ENCODE measurements around the gene TMEM108. TPM values are rescaled to one million over a fixed set of nuclear protein-coding genes. Genes with fewer than 3 reads are reported as not detected.

TMEM108 gene
- total RNA-seq, 1 experiment from 2014 or later: not detected

DNA sequence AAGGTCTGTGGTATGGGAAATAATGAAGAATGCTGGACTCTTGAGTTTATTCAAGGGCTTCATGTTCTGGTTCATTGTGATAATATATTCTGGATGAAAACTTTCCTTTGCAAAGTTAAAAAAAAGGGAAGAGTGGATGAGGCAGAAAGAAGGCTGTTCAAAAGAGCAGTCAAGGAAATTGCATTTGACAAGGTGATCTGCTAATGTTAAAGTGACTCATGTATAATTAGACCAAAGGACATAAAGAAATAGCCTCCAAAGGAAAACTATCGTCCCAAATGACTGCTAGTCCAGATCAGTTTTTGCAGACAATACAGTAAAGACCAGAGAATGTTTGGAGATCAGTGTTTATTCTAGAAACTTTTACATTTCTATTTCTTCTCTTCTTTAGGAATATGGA, 9.8 kb downstream of the TMEM108 start:
- intact Hi-C loops (cut with micrococcal nuclease): no loop called here
- no peaks in the 10 kb centered on the region for H4K20me1 ChIP-seq (ENCODE audit: insufficient read depth)
- ChIA-PET POLR2A (no interaction called here), CTCF (no interaction called here), RAD21 (ENCODE audit: low non-redundant PET in 1 of 2, low total read pairs in 2 of 2, uncharacterized antibody in 2 of 2, unreplicated experiment in 2 of 2) (no interaction called here)
- ATAC-seq (no peak), DNase-seq (ENCODE audit: low read depth, low spot score) (no peak)
- BruUV-seq (replicated peaks): no TSS peak
- no peak for TF ChIP-seq SP1 (IDR thresholded peaks at IDR 0.05; ENCODE audit: low read depth)
- no peak for TF ChIP-seq POLR2A (IDR thresholded peaks at IDR 0.05; ENCODE audit: borderline replicate concordance, extremely low read depth, insufficient read depth, insufficient read length)
- TF ChIP-seq, protein P1, sequence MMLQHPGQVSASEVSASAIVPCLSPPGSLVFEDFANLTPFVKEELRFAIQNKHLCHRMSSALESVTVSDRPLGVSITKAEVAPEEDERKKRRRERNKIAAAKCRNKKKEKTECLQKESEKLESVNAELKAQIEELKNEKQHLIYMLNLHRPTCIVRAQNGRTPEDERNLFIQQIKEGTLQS (IDR thresholded peaks at IDR 0.05): no peak
- TF ChIP-seq EZH2 (IDR thresholded peaks at IDR 0.05): no peak
- TF ChIP-seq, protein P2, sequence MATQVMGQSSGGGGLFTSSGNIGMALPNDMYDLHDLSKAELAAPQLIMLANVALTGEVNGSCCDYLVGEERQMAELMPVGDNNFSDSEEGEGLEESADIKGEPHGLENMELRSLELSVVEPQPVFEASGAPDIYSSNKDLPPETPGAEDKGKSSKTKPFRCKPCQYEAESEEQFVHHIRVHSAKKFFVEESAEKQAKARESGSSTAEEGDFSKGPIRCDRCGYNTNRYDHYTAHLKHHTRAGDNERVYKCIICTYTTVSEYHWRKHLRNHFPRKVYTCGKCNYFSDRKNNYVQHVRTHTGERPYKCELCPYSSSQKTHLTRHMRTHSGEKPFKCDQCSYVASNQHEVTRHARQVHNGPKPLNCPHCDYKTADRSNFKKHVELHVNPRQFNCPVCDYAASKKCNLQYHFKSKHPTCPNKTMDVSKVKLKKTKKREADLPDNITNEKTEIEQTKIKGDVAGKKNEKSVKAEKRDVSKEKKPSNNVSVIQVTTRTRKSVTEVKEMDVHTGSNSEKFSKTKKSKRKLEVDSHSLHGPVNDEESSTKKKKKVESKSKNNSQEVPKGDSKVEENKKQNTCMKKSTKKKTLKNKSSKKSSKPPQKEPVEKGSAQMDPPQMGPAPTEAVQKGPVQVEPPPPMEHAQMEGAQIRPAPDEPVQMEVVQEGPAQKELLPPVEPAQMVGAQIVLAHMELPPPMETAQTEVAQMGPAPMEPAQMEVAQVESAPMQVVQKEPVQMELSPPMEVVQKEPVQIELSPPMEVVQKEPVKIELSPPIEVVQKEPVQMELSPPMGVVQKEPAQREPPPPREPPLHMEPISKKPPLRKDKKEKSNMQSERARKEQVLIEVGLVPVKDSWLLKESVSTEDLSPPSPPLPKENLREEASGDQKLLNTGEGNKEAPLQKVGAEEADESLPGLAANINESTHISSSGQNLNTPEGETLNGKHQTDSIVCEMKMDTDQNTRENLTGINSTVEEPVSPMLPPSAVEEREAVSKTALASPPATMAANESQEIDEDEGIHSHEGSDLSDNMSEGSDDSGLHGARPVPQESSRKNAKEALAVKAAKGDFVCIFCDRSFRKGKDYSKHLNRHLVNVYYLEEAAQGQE (IDR thresholded peaks at IDR 0.05; ENCODE audit: low read depth): no peak
- no peak for TF ChIP-seq SIN3A (IDR thresholded peaks at IDR 0.05; ENCODE audit: low read depth)
- H3K36me3 ChIP-seq (ENCODE audit: control insufficient read depth in 1 of 2, insufficient read depth in 2 of 2, low read length in 2 of 2): no peaks in the 10 kb centered on the region
- H3K9me2 ChIP-seq (ENCODE audit: insufficient read depth): no peaks in the 10 kb centered on the region
- no peaks in the 10 kb centered on the region for H3K4me1 ChIP-seq (ENCODE audit: control insufficient read depth in 1 of 2, insufficient read depth in 2 of 2, low read length in 2 of 2)
- H3K9ac ChIP-seq (ENCODE audit: low read length): no peak overlapping the region
- peaks cover 56% of the 10 kb centered on the region for H3K27me3 ChIP-seq (ENCODE audit: insufficient read depth, low read length)
- no peak overlapping the region for H2AFZ ChIP-seq (ENCODE audit: low read depth, low read length, poor library complexity, severe bottlenecking)
- no peaks in the 10 kb centered on the region for H3K79me2 ChIP-seq (ENCODE audit: insufficient read depth, low read length)
- no peak overlapping the region for H3K4me3 ChIP-seq (replicated peaks in 1 of 2; ENCODE audit: low read depth in 1 of 2, low read length in 2 of 2)
- H3K9me3 ChIP-seq (ENCODE audit: control insufficient read depth in 1 of 2, insufficient read depth in 1 of 2, low read depth in 1 of 2, low read length in 2 of 2): no peaks in the 10 kb centered on the region
- no peak overlapping the region for H3K4me2 ChIP-seq (ENCODE audit: low read length)
- no peak overlapping the region for H3K27ac ChIP-seq (ENCODE audit: low read depth, low read length)

DNA sequence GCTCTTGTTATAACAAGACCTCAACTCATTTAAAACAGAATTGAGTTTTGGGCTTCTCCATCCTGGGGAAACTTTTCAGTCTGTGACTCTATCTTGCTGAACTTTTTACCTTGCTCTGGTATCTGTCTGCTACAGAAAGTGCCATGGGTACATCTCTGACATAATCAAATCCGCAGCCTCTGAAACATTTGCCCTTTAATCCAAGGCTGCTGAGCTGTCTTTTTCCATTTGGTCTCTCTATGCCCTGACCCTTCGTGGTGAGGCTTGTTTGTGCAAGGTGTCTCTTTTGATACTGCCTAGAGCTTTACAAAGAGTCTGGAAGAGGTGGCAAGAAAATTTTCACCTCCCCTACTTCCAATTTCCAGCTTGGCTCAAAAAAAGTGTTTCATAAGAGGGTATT, 11.3 kb downstream of the TMEM108 start:
- Histone ChIP-seq H3K27me3 (ENCODE audit: insufficient read depth, low read length) (peaks cover 46% of the 10 kb centered on the region), H2AFZ (ENCODE audit: low read depth, low read length, poor library complexity, severe bottlenecking) (no peak overlapping the region), H3K9me3 (ENCODE audit: control insufficient read depth in 1 of 2, insufficient read depth in 1 of 2, low read depth in 1 of 2, low read length in 2 of 2) (no peaks in the 10 kb centered on the region), H3K4me3 (replicated peaks in 1 of 2; ENCODE audit: low read depth in 1 of 2, low read length in 2 of 2) (no peak overlapping the region), H3K27ac (ENCODE audit: low read depth, low read length) (no peak overlapping the region), H4K20me1 (ENCODE audit: insufficient read depth) (no peaks in the 10 kb centered on the region), H3K36me3 (ENCODE audit: control insufficient read depth in 1 of 2, insufficient read depth in 2 of 2, low read length in 2 of 2) (no peaks in the 10 kb centered on the region), H3K9ac (ENCODE audit: low read length) (no peak overlapping the region), H3K79me2 (ENCODE audit: insufficient read depth, low read length) (no peaks in the 10 kb centered on the region), H3K4me1 (ENCODE audit: control insufficient read depth in 1 of 2, insufficient read depth in 2 of 2, low read length in 2 of 2) (no peaks in the 10 kb centered on the region), H3K4me2 (ENCODE audit: low read length) (no peak overlapping the region), H3K9me2 (ENCODE audit: insufficient read depth) (no peaks in the 10 kb centered on the region)
- TF ChIP-seq, protein P3, sequence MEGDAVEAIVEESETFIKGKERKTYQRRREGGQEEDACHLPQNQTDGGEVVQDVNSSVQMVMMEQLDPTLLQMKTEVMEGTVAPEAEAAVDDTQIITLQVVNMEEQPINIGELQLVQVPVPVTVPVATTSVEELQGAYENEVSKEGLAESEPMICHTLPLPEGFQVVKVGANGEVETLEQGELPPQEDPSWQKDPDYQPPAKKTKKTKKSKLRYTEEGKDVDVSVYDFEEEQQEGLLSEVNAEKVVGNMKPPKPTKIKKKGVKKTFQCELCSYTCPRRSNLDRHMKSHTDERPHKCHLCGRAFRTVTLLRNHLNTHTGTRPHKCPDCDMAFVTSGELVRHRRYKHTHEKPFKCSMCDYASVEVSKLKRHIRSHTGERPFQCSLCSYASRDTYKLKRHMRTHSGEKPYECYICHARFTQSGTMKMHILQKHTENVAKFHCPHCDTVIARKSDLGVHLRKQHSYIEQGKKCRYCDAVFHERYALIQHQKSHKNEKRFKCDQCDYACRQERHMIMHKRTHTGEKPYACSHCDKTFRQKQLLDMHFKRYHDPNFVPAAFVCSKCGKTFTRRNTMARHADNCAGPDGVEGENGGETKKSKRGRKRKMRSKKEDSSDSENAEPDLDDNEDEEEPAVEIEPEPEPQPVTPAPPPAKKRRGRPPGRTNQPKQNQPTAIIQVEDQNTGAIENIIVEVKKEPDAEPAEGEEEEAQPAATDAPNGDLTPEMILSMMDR (IDR thresholded peaks at IDR 0.05 in 2 of 3, conservative IDR thresholded peaks at IDR 0.05 in 1 of 3; ENCODE audit: borderline replicate concordance in 1 of 3, insufficient read depth in 1 of 3, low read depth in 2 of 3, low read length in 2 of 3): no peak
- TF ChIP-seq EZH2 (IDR thresholded peaks at IDR 0.05) (no peak), YY1 (IDR thresholded peaks at IDR 0.05; ENCODE audit: extremely low read depth, insufficient replicate concordance, low read depth, low read length) (no peak)
- CTCF ChIA-PET: interaction anchor here (1.2 kb wide), 1 partner anchor 8 kb away, joined by 3 read pairs; no protein-coding TSS in a partner anchor
- DNase-seq (ENCODE audit: low read depth, low spot score) (no peak), ATAC-seq (no peak)
- intact Hi-C loops (cut with micrococcal nuclease): no loop called here
- RAD21 ChIA-PET (ENCODE audit: low non-redundant PET in 1 of 2, low total read pairs in 2 of 2, uncharacterized antibody in 2 of 2, unreplicated experiment in 2 of 2): no interaction called here
- POLR2A ChIA-PET: no interaction called here
- no TSS peak for BruUV-seq (replicated peaks)
